Right renal cortex interstitium (tissue), 3 donors: ENCODE data around the gene UBE4B. TPM values are rescaled to one million over a fixed set of nuclear protein-coding genes. Genes with fewer than 3 reads are reported as not detected.

Source experiments
- polyA plus RNA-seq, 3 donors: library from polyadenylated mRNA; unstranded; fragments of 120-200 nt; gene quantifications; one replicate each; pipeline ENCODE4 v1.2.1, GENCODE V29; 2013; ENCODE audit not compliant: insufficient read length in 3 of 3

Gene UBE4B
- polyA plus RNA-seq, 3 donors, result 45.5 to 51.3 (median 49.9) TPM

Other genes with a start within 250 kb of the UBE4B start
- 100 to 1,000 TPM; 127 to 142 (median 137) TPM for gene CLSTN1, start 209.0 kb upstream of the UBE4B start, polyA plus RNA-seq
- gene CTNNBIP1, start 122.7 kb upstream of the UBE4B start, polyA plus RNA-seq, result 10 to 100 TPM; 29.9 to 31.4 (median 30.9) TPM
- gene LZIC, start 89.6 kb upstream of the UBE4B start, polyA plus RNA-seq, result 10 to 100 TPM; 73.3 to 80.5 (median 75.9) TPM
- gene NMNAT1, start 89.5 kb upstream of the UBE4B start, polyA plus RNA-seq, result 10 to 100 TPM; 23.0 to 24.0 (median 23.0) TPM
- 10 to 100 TPM; 29.2 to 33.2 (median 31.0) TPM for gene RBP7, start 35.7 kb upstream of the UBE4B start, polyA plus RNA-seq
- 10 to 100 TPM; 43.6 to 45.6 (median 43.8) TPM for gene KIF1B, start 177.6 kb downstream of the UBE4B start, polyA plus RNA-seq